Muscle of arm (tissue), 12 donors: Measurements from ENCODE around the gene PTPRH. TPM values are rescaled to one million over a fixed set of nuclear protein-coding genes. Genes with fewer than 3 reads are reported as not detected.
"Not testable (repeated sequence)": the region's sequence is repeated elsewhere in the genome, so short reads cannot be mapped to it uniquely, and the experiment has no call there.

Experiments used
- DNase-seq: peaks from one replicate; pipeline ENCODE4 v3.0.0-alpha.2; 2013
- polyA plus RNA-seq, 12 donors: library from polyadenylated mRNA; unstranded; fragments of 120-200 nt; gene quantifications; one replicate each; pipeline ENCODE4 v1.2.1, GENCODE V29; 2013; ENCODE audit not compliant: insufficient read length in 12 of 12

Gene PTPRH
- polyA plus RNA-seq, 12 donors: 0.05 to 4.1 (median 0.22) TPM; not detected in 2

GRCh38 chr19:55160128-55160985, 48.9 kb downstream of the PTPRH start:
- peak; percentile 68 for DNase-seq

GRCh38 chr19:55158848-55159749, 50.2 kb downstream of the PTPRH start:
- no peak for DNase-seq

GRCh38 chr19:55158423-55158822, 50.9 kb downstream of the PTPRH start:
- DNase-seq: no peak

- DNase-seq: no peak
Measured at GRCh38 chr19:55157064-55157908, 52.0 kb downstream of the PTPRH start, which contains the start of gene TNNI3. Gene TNNI3 (minus strand): TSS chr19:55157732. CDS start chr19:55157589, 143 bp downstream.

- DNase-seq: no peak
Measured at GRCh38 chr19:55156202-55157063, 52.9 kb downstream of the PTPRH start.

- not testable (repeated sequence) for DNase-seq
Measured at GRCh38 chr19:55155784-55156183, 53.5 kb downstream of the PTPRH start.

- no peak for DNase-seq
Measured at GRCh38 chr19:55153652-55154264, 55.5 kb downstream of the PTPRH start.

GRCh38 chr19:55152017-55152416, 57.3 kb downstream of the PTPRH start:
- no peak for DNase-seq

- DNase-seq: no peak
Measured at GRCh38 chr19:55149078-55150003, 60.0 kb downstream of the PTPRH start, which contains the start of gene TNNT1. Gene TNNT1 (minus strand): TSS chr19:55149206. CDS start chr19:55147157, 2,049 bp downstream.

GRCh38 chr19:55147545-55148251, 61.6 kb downstream of the PTPRH start:
- DNase-seq: no peak

GRCh38 chr19:55146705-55147273, 62.5 kb downstream of the PTPRH start:
- DNase-seq: no peak

GRCh38 chr19:55146078-55146704, 63.1 kb downstream of the PTPRH start:
- DNase-seq: no peak

GRCh38 chr19:55145232-55145631, 64.1 kb downstream of the PTPRH start:
- no peak for DNase-seq

- no peak for DNase-seq
Measured at GRCh38 chr19:55141696-55142095, 67.6 kb downstream of the PTPRH start.

GRCh38 chr19:55137915-55138314, 71.4 kb downstream of the PTPRH start:
- DNase-seq: no peak

GRCh38 chr19:55136399-55137102, 72.8 kb downstream of the PTPRH start:
- DNase-seq: no peak

- DNase-seq: no peak
Measured at GRCh38 chr19:55134736-55135135, 74.6 kb downstream of the PTPRH start.
